GM10266 (cell line): ENCODE measurements around the gene DDX49.

Experiments used
- DNase-seq: peaks from one replicate; pipeline ENCODE4 v3.0.0; 2012; ENCODE audit errors: extremely low spot score
- TF ChIP-seq, protein P1 (sequence below): IDR thresholded peaks from 2 replicates; pipeline ENCODE4 v1.5.1; 2012; ENCODE audit warnings: mild to moderate bottlenecking, low read depth; ENCODE audit not compliant: control insufficient read depth, insufficient read depth; ENCODE audit errors: missing control alignments

Gene DDX49

DNA sequence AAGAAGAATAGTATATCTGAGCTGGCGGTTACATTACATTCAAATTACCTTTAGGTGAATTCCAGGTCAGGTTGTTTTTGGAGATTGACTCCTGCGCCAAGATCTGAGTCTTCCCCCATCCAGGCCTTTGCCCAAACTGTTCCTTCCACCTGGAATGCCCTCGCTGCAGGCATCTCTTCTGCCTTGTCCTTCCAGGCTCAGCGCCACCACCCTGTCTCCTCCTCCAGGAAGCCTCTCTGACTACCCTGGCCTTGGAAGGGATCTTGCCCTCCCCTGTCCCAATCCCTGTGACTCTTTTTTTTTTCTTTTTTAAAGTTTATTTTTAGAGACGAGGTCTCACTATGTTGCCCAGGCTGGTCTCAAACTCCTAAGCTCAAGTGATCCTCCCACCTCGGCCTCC, 23.2 kb downstream of the DDX49 start:
- no peak for DNase-seq
- TF ChIP-seq, protein P1, sequence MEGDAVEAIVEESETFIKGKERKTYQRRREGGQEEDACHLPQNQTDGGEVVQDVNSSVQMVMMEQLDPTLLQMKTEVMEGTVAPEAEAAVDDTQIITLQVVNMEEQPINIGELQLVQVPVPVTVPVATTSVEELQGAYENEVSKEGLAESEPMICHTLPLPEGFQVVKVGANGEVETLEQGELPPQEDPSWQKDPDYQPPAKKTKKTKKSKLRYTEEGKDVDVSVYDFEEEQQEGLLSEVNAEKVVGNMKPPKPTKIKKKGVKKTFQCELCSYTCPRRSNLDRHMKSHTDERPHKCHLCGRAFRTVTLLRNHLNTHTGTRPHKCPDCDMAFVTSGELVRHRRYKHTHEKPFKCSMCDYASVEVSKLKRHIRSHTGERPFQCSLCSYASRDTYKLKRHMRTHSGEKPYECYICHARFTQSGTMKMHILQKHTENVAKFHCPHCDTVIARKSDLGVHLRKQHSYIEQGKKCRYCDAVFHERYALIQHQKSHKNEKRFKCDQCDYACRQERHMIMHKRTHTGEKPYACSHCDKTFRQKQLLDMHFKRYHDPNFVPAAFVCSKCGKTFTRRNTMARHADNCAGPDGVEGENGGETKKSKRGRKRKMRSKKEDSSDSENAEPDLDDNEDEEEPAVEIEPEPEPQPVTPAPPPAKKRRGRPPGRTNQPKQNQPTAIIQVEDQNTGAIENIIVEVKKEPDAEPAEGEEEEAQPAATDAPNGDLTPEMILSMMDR, result no peak

DNA sequence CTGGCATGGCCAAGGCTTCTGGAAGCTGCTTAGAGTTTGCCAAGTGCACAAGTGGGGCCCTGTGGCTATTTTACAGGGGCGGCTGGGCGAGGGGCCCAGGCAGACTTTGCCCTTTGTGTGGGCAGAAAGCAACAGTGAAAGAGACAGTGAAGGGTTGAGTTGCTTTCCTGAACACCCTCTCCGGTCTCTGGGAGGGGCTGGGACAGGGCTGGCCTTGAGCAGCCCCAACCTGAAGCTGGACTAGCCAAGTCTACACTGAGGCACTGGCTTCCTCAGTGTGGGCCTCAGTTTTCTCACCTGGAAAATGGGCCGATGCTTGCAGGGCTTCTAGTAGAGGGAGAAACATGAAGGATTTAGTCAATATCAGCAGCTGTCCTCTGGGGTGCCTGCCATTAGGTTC, 23.9 kb downstream of the DDX49 start:
- TF ChIP-seq, protein P1, result no peak
- no peak for DNase-seq

DNA sequence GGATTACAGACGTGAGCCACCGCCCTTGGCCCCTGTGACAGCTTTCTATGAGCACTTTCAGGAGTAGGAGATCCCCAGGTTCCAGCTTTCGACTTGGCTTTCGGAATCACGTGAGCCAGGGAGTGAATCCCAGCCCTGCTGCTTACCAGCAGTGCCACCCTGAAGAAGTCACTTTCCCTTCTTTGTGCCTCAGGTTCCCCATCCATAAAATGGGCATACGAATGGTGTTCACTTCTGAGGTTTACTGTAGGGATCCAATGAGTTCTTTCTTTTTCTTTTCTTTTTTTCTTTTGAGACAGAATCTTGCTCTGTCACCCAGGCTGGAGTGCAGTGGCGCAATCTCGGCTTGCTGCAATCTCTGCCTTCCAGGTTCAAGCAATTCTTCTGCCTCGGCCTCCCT, 25.8 kb downstream of the DDX49 start:
- DNase-seq, result no peak
- TF ChIP-seq, protein P1, result no peak

DNA sequence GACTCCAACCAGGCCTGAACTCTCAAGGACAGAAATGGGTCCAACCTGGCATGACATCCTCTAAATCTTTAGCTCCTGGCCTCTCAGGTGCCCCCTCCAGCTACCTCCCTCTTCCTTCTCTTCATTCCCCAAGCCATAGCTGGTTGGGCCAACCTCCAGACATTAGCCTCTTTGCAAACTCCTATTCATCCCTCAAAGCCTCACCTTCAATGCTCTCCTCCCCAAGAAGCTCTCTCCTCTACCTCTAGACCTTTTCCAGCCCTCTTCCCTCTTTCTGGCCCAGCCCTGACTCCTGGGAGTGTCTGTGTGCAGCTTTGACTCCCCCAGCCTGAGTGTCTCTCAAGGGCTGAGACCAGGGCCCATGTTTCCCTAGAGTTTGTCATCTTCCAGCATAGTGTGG, 26.8 kb downstream of the DDX49 start:
- TF ChIP-seq, protein P1, result no peak
- DNase-seq, result no peak

DNA sequence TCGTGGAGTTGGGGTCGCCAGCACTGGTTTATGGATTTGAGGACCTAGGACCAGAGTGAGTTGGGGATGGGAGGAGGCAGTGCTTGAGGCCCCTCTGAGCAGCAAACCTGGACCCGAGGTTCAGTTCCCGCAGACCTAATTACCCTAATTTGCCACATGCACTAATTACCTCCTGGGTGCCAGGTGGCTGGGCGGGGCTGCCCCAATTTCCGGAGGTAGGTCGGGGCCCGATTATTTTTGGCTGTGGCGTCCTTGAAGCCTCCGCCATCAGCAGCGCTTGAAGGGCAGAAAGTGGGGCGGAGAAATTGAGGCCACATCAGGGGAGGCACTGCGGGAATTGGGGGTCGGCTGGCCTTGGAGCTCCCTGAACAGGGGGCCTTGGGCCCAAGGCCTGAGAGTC, 27.4 kb downstream of the DDX49 start:
- no peak for DNase-seq
- TF ChIP-seq, protein P1, result no peak

DNA sequence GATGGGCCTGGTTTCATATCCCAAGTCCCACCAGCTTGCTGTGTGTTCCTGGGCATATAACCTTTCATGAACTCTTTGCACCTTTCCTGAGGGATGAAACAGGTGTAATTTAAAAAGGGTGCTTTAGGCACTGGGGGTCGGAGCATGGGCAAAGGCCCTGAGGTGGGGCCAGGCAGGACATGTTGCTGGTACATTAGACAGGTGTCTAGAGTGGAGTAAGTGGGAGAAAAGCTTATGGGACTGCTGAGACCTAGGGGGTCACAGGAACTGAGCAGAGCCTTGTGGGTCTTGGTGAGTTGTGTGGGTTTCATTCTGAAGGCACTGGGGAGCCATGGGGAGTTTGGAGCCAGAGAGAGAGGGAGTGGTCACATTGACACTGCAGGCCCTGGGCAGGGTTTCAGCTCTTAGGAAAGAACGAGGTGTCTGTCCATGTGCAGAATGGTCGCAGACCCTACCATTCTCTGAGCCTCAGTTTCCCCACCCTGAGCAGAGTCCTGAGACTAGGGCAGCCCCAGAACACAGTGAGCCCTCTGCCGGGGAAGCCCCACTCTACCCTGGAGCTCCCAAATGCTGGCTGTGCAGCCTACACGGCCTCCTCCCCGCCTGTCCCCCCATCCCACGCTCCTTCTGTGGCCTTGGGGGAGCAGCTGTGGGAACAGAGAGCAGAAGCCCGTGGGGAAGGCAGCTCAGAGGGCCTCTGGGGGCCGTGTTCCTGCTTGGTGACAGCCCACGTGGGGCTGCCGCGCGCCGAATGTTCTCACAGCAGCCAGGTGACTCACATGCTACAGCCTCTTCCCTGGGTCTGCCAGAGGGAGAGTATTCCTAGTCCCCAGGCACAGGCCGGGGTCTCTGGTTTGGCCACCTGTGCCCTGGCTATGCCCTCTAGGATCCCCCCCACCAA, 28.8 kb downstream of the DDX49 start:
- TF ChIP-seq, protein P1, result no peak
- DNase-seq, result no peak

DNA sequence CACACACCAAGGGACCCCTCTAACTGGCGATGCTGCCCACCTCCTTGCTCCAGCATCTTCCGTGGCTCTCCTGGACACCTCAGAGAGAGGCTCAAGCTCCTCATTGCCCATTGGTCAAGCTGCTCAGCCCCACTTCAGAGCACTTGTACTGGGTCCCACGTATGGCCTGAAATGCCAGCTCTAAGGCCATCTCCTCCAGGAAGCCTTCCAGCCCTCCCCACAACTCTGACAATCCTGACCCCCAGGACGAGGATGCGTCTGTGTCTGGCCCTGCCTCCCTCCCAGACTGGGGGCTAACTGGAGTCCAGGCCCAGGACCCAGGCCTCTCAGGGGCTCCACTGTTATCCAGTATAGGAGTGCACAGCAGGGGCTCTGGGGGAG, 29.5 kb downstream of the DDX49 start:
- TF ChIP-seq, protein P1, result no peak
- no peak for DNase-seq
